ENCODE data around the gene CCDC60. TPM values are rescaled to one million over a fixed set of nuclear protein-coding genes. Genes with fewer than 3 reads are reported as not detected.

The CCDC60 gene
- total and polyA plus RNA-seq, 2 of the 13 experiments (the other 11 are each of a cell fraction or from before 2014, with no cell fraction given), result not detected

DNA sequence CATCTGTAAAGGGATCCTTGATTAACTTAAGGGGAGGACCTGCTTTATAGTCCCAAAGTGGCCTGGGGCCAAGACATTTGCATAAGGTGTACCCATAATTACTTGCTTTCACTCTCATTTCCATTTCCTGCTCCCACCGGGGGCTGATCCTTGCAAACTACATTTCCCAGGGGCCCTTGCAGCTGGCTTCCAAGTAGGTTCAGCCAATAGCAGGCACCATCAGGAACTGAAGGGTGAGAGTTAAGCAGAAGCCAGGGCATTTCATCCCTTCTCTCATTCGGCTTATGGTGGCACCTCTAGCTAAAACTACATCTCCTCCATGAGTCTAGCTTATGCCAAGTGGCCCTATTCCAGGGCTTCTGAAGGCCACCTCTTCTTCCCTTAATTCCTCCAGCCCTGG, 88.8 kb downstream of the CCDC60 start (continued):
- no peak for TF ChIP-seq RFXANK (CRISPR knock-in tag; IDR thresholded peaks at IDR 0.05)
- no peak for TF ChIP-seq ZNF570 (CRISPR knock-in tag; IDR thresholded peaks at IDR 0.05; ENCODE audit: borderline replicate concordance)

- in situ Hi-C loops (cut with HindIII; ENCODE audit: extremely low pct_ligation_motif_present, low pct_unique_long_range_greater_than_20kb) (no loop called here), intact Hi-C loops (cut with micrococcal nuclease; ENCODE audit: unreplicated experiment) (no loop called here)
- WGBS (ENCODE audit: low lambda C conversion rate), result 0% methylated on average over 3 of the region's 3 CpGs
- TF ChIP-seq TAF1 (CRISPR knock-in tag; IDR thresholded peaks at IDR 0.05) (no peak), ZNF33B (CRISPR knock-in tag; IDR thresholded peaks at IDR 0.05) (no peak), ZNF232 (CRISPR knock-in tag; IDR thresholded peaks at IDR 0.05; ENCODE audit: borderline replicate concordance) (no peak), YEATS4 (CRISPR knock-in tag; IDR thresholded peaks at IDR 0.05; ENCODE audit: borderline replicate concordance) (no peak), MTA3 (CRISPR knock-in tag; IDR thresholded peaks at IDR 0.05) (no peak), ZNF24 (IDR thresholded peaks at IDR 0.05) (no peak), ZNF691 (CRISPR knock-in tag; IDR thresholded peaks at IDR 0.05; ENCODE audit: borderline replicate concordance, low read depth) (no peak), ZNF7 (CRISPR knock-in tag; IDR thresholded peaks at IDR 0.05) (no peak), GPBP1L1 (CRISPR knock-in tag; IDR thresholded peaks at IDR 0.05) (no peak), ZXDC (CRISPR knock-in tag; IDR thresholded peaks at IDR 0.05) (no peak), ATF5 (CRISPR knock-in tag; IDR thresholded peaks at IDR 0.05; ENCODE audit: low read depth) (no peak)
- TF ChIP-seq, protein P1, sequence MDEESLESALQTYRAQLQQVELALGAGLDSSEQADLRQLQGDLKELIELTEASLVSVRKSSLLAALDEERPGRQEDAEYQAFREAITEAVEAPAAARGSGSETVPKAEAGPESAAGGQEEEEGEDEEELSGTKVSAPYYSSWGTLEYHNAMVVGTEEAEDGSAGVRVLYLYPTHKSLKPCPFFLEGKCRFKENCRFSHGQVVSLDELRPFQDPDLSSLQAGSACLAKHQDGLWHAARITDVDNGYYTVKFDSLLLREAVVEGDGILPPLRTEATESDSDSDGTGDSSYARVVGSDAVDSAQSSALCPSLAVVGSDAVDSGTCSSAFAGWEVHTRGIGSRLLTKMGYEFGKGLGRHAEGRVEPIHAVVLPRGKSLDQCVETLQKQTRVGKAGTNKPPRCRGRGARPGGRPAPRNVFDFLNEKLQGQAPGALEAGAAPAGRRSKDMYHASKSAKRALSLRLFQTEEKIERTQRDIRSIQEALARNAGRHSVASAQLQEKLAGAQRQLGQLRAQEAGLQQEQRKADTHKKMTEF (CRISPR knock-in tag; IDR thresholded peaks at IDR 0.05), result no peak
- TF ChIP-seq, protein P2, sequence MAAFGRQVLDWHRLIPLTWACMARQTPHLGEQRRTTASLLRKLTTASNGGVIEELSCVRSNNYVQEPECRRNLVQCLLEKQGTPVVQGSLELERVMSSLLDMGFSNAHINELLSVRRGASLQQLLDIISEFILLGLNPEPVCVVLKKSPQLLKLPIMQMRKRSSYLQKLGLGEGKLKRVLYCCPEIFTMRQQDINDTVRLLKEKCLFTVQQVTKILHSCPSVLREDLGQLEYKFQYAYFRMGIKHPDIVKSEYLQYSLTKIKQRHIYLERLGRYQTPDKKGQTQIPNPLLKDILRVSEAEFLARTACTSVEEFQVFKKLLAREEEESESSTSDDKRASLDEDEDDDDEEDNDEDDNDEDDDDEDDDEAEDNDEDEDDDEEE (CRISPR knock-in tag; IDR thresholded peaks at IDR 0.05), result no peak
- Histone ChIP-seq H3K36me3 (replicated peaks in 1 of 2; ENCODE audit: control insufficient read depth in 1 of 2, insufficient read depth in 2 of 2, low read length in 2 of 2) (no peaks in the 10 kb centered on the region), H3K79me2 (ENCODE audit: insufficient read depth, low read length) (no peaks in the 10 kb centered on the region), H3K27me3 (ENCODE audit: control insufficient read depth in 1 of 2, insufficient read depth in 2 of 2, low read length in 2 of 2) (peaks cover 0 to 1% of the 10 kb centered on the region in 2 experiments; a peak in 1 of 5 replicates), H4K20me1 (ENCODE audit: insufficient read depth, low read length) (no peaks in the 10 kb centered on the region), H3K4me1 (ENCODE audit: insufficient read depth, low read length) (no peaks in the 10 kb centered on the region), H3K9ac (ENCODE audit: insufficient read depth, low read depth, low read length) (no peak overlapping the region), H3K4me2 (ENCODE audit: low read depth, low read length) (no peak overlapping the region), H3K9me3 (ENCODE audit: low read length) (peaks cover 2% of the 10 kb centered on the region; the same call in 1 of the 2 replicates), H3K4me3 (replicated peaks in 1 of 3; ENCODE audit: insufficient read depth in 1 of 3, low read depth in 2 of 3, low read length in 3 of 3) (no peak overlapping the region), H3K27ac (ENCODE audit: extremely low read length, insufficient read depth, low read length) (no peak overlapping the region), H2AFZ (ENCODE audit: low read length) (no peak overlapping the region)
- no peak for DNase-seq (ENCODE audit: low spot score)
- BruUV-seq (replicated peaks), result no TSS peak
- no peak for FAIRE-seq
- ATAC-seq, result no peak
- ChIA-PET CTCF (ENCODE audit: low intra/inter-chr PET ratio, low total read pairs) (no interaction called here), POLR2A (no interaction called here)
These were observed 91.1 kb downstream of the CCDC60 start for GRCh38 chr12:119425623-119426022.
